Duodenal mucosa (tissue), 2 donors: ENCODE data around the gene PLPP7.
A peak's percentile ranks its signal among the peaks of the same experiment; 100 is the strongest.

ENCODE experiments used
- H3K27ac ChIP-seq: one replicate; pipeline ENCODE4 v1.7.0; 2013; ENCODE audit warnings: low read depth, low read length
- H3K27me3 ChIP-seq, 2 donors: one replicate each; pipeline ENCODE4 v1.7.0; 2013; ENCODE audit warnings: low read length in 2 of 2, control low read depth in 1 of 2; ENCODE audit not compliant: insufficient read depth in 2 of 2, control insufficient read depth in 1 of 2
- H3K36me3 ChIP-seq, 2 donors: one replicate each; pipeline ENCODE4 v1.7.0; 2013; ENCODE audit warnings: low read length in 2 of 2, control low read depth in 1 of 2; ENCODE audit not compliant: insufficient read depth in 2 of 2, control insufficient read depth in 1 of 2
- H3K4me1 ChIP-seq, 2 donors: one replicate each; pipeline ENCODE4 v1.7.0; 2013; ENCODE audit warnings: low read length in 2 of 2, control low read depth in 1 of 2; ENCODE audit not compliant: insufficient read depth in 2 of 2, control insufficient read depth in 1 of 2
- H3K4me3 ChIP-seq, 2 donors: one replicate each; pipeline ENCODE4 v1.7.0; 2013; ENCODE audit warnings: low read length in 2 of 2, low read depth in 1 of 2
- H3K9ac ChIP-seq, 2 donors: one replicate each; pipeline ENCODE4 v1.7.0; 2013; ENCODE audit warnings: low read length in 2 of 2, low read depth in 1 of 2
- H3K9me3 ChIP-seq, 2 donors: one replicate each; pipeline ENCODE4 v1.7.0; 2013; ENCODE audit warnings: low read length in 2 of 2, control low read depth in 1 of 2; ENCODE audit not compliant: control insufficient read depth in 1 of 2

Gene PLPP7

GRCh38 chr9:131280660-131281059 is 8.9 kb upstream of the PLPP7 start:
- H3K36me3 ChIP-seq: no peaks in the 10 kb centered on the region
- H3K27ac ChIP-seq: no peak overlapping the region
- H3K4me3 ChIP-seq: no peak overlapping the region
- no peaks in the 10 kb centered on the region for H3K9me3 ChIP-seq
- H3K4me1 ChIP-seq: peaks cover 6 to 9% of the 10 kb centered on the region in 2 donors
- H3K9ac ChIP-seq: no peak overlapping the region
- H3K27me3 ChIP-seq: peaks cover 22 to 24% of the 10 kb centered on the region in 2 donors

- Histone ChIP-seq H3K9ac (no peak overlapping the region), H3K27me3 (peaks cover 19 to 22% of the 10 kb centered on the region in 2 donors), H3K4me1 (peaks cover 6 to 9% of the 10 kb centered on the region in 2 donors), H3K36me3 (no peaks in the 10 kb centered on the region), H3K27ac (no peak overlapping the region), H3K9me3 (no peaks in the 10 kb centered on the region), H3K4me3 (no peak overlapping the region)
These were observed 8.2 kb upstream of the PLPP7 start for GRCh38 chr9:131281119-131281965.

- no peaks in the 10 kb centered on the region for H3K36me3 ChIP-seq
- H3K27ac ChIP-seq: no peak overlapping the region
- H3K27me3 ChIP-seq: peaks cover 19 to 22% of the 10 kb centered on the region in 2 donors
- no peaks in the 10 kb centered on the region for H3K9me3 ChIP-seq
- H3K9ac ChIP-seq: no peak overlapping the region
- no peak overlapping the region for H3K4me3 ChIP-seq
- H3K4me1 ChIP-seq: peaks cover 6 to 9% of the 10 kb centered on the region in 2 donors
These were observed 7.3 kb upstream of the PLPP7 start for GRCh38 chr9:131282175-131282574.

DNA sequence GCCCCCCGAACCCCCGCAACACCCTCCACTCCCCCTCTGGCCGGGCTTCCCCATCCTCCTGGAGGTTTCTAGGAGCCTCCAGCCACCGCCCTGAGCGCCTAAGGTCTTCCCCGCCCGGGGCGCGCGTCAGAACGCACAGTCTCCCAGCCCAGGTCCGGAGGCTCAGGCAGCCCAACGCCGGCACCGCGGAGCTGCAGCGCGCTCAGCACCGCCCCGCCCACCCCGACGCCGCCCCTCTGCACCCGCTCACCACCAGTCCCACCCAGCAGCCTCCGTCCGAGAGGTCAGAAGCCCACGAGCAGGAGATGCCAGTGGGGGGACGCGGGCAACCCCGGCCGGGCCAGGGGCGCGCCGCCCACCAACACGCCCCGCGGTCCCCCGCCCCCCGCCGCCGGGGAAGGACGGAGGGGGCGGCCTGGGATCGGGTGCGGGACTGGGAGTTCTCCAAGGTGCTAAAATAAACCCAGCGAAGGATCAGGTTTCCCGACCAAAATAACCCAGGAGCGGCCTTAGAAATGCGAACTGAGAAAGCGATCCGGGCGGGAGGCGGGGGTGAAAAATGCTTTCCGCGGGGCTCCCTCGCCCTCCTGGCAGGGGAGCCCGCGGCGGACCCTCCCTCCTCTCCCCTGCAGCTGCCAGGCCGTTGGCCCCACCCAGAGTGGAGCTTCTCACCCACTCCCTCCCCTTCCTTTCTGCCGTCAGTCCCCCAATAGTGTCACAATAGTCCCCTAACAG is 6.7 kb upstream of the PLPP7 start:
- Histone ChIP-seq H3K36me3 (no peaks in the 10 kb centered on the region), H3K27ac (no peak overlapping the region), H3K9ac (no peak overlapping the region), H3K27me3 (peaks cover 19 to 22% of the 10 kb centered on the region in 2 donors), H3K4me3 (no peak overlapping the region), H3K4me1 (peaks cover 6 to 9% of the 10 kb centered on the region in 2 donors), H3K9me3 (no peaks in the 10 kb centered on the region)

DNA sequence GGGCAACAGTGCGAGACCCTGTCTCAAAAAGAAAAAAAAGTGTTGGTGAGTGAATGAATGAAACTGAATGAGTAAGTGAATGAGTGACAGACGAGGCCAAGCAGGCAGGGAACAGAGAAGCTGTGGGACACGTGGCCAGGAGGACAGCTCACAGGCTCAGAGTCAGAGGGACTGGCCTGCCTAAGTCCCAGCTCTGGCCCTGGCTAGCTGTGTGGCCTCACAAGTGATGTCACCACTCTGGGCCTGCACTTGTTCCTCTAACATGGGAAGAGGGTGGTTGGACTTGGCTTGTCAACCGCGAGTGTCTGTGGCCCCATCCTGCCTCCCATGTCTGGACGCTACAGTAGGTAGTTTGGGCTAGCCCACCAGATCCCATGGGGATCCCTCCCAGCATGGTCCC is 4.7 kb upstream of the PLPP7 start:
- Histone ChIP-seq H3K27ac (no peak overlapping the region), H3K4me1 (no peaks in the 10 kb centered on the region), H3K27me3 (peaks cover 17 to 19% of the 10 kb centered on the region in 2 donors), H3K4me3 (no peak overlapping the region), H3K9me3 (no peaks in the 10 kb centered on the region), H3K36me3 (no peaks in the 10 kb centered on the region), H3K9ac (no peak overlapping the region)

DNA sequence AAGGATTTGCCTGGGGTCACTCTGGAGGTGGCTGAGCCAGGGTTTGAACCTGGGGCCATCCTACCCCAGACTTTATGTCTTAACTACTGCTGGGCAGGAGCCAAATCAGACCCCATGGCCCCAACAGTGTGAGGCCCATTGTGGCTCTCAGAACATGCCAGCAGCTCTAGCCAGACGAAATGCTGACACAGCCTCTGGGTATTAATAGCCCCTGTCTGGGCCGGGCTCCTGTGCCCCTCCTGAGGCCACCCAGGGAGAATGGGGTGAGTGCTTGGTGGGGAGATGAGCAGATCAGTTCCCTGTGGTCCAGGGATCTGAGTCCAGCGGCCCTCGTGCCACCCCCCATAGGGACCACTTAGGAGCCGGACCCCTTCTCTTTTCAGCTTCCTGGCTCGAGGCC is 2.2 kb upstream of the PLPP7 start:
- Histone ChIP-seq H3K4me1 (no peaks in the 10 kb centered on the region), H3K9ac (no peak overlapping the region)

GRCh38 chr9:131288217-131288616 is 1.3 kb upstream of the PLPP7 start:
- peaks cover 1 to 2% of the 10 kb centered on the region in 2 donors for H3K27me3 ChIP-seq
- H3K4me1 ChIP-seq: no peaks in the 10 kb centered on the region
- H3K9me3 ChIP-seq: no peaks in the 10 kb centered on the region
- no peak overlapping the region for H3K9ac ChIP-seq
- no peak overlapping the region for H3K4me3 ChIP-seq
- no peaks in the 10 kb centered on the region for H3K36me3 ChIP-seq
- H3K27ac ChIP-seq: no peak overlapping the region

More for the DNA sequence above, 2.2 kb upstream of the PLPP7 start:
- Histone ChIP-seq H3K36me3 (no peaks in the 10 kb centered on the region), H3K9me3 (no peaks in the 10 kb centered on the region), H3K4me3 (no peak overlapping the region), H3K27ac (no peak overlapping the region), H3K27me3 (peaks cover 5% of the 10 kb centered on the region in 2 donors)

DNA sequence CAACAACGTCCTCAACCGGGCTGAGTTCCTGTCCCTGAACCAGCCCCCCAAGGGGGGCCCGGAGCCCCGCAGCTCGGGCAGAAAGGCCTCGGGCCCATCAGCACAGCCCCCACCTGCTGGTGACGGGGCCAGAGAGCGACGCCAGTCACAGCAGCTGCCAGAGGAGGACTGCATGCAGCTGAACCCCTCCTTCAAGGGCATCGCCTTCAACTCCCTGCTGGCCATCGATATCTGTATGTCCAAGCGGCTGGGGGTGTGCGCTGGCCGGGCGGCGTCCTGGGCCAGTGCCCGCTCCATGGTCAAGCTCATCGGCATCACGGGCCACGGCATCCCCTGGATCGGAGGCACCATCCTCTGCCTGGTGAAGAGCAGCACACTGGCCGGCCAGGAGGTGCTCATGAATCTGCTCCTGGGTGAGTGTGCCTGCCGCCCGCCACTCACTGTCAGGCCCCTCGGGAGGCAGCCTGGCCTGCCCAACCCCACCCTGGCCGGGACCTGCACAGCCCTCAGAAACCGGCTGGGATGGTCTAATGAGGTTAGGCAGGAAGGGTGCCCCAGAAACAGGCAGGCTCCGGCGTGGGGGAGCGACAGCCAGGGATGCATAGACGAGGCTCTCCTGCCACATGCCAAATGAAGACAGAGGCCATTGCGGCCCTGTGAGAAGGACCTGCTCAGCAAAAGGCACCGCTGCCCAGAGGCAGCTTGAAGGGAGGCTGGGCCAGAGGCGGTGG is 678 bp downstream of the PLPP7 start:
- H3K27me3 ChIP-seq: no peaks in the 10 kb centered on the region
- peak overlapping the region; percentile 40 to 49 for H3K4me3 ChIP-seq
- H3K9ac ChIP-seq: no peak overlapping the region
- no peak overlapping the region for H3K27ac ChIP-seq
- no peaks in the 10 kb centered on the region for H3K36me3 ChIP-seq
- H3K9me3 ChIP-seq: no peaks in the 10 kb centered on the region
- H3K4me1 ChIP-seq: no peaks in the 10 kb centered on the region

GRCh38 chr9:131290767-131291370 is 1.3 kb downstream of the PLPP7 start:
- H3K27ac ChIP-seq: no peak overlapping the region
- no peaks in the 10 kb centered on the region for H3K4me1 ChIP-seq
- no peak overlapping the region for H3K9ac ChIP-seq
- H3K36me3 ChIP-seq: no peaks in the 10 kb centered on the region
- peak overlapping the region in 1 of 2 donors; percentile 40 for H3K4me3 ChIP-seq
- H3K27me3 ChIP-seq: no peaks in the 10 kb centered on the region
- no peaks in the 10 kb centered on the region for H3K9me3 ChIP-seq
